WTC11 (cell line): ENCODE measurements around the gene FBXO3.

Source experiments
- AFF4 ChIP-seq: sonication (generic); formaldehyde crosslinking; IDR thresholded peaks from 2 replicates; pipeline ENCODE4 v1.8.1; 2023; ENCODE audit warnings: mild to moderate bottlenecking, missing genetic modification reagents, borderline replicate concordance
- ARID4B ChIP-seq: sonication (generic); formaldehyde crosslinking; IDR thresholded peaks from 2 replicates; pipeline ENCODE4 v1.8.0; 2023; ENCODE audit warnings: missing genetic modification reagents, mild to moderate bottlenecking, borderline replicate concordance
- CREB1 ChIP-seq: sonication (generic); formaldehyde crosslinking; IDR thresholded peaks from 2 replicates; pipeline ENCODE4 v1.8.0; 2023; ENCODE audit warnings: mild to moderate bottlenecking, missing genetic modification reagents
- IRF2 ChIP-seq: sonication (generic); formaldehyde crosslinking; IDR thresholded peaks from 2 replicates; pipeline ENCODE4 v1.8.0; 2022; ENCODE audit warnings: low read depth, missing genetic modification reagents, borderline replicate concordance
- NFYB ChIP-seq: sonication (generic); formaldehyde crosslinking; conservative IDR thresholded peaks from 2 replicates; pipeline ENCODE4 v1.8.0; 2022; ENCODE audit warnings: low read depth, missing genetic modification reagents
- NR1H2 ChIP-seq: sonication (generic); formaldehyde crosslinking; IDR thresholded peaks from 2 replicates; pipeline ENCODE4 v1.9.0; 2021; ENCODE audit warnings: mild to moderate bottlenecking, moderate library complexity, missing genetic modification reagents
- STAT6 ChIP-seq: sonication (generic); formaldehyde crosslinking; conservative IDR thresholded peaks from 2 replicates; pipeline ENCODE4 v1.8.1; 2023; ENCODE audit warnings: mild to moderate bottlenecking, low read depth, missing genetic modification reagents, moderate library complexity
- TF ChIP-seq, protein P1 (sequence below): fragments of 200-600 bp; IDR thresholded peaks from 2 replicates; pipeline ENCODE4 v1.8.0; 2022; ENCODE audit warnings: antibody characterized with exemption
- TF ChIP-seq, protein P2 (sequence below): sonication (generic); formaldehyde crosslinking; IDR thresholded peaks from 2 replicates; pipeline ENCODE4 v1.8.1; 2022; ENCODE audit warnings: low read depth, mild to moderate bottlenecking, moderate library complexity, missing genetic modification reagents, borderline replicate concordance
- TF ChIP-seq, protein P3 (sequence below): sonication (generic); formaldehyde crosslinking; IDR thresholded peaks from 2 replicates; pipeline ENCODE4 v1.8.0; 2022; ENCODE audit warnings: mild to moderate bottlenecking, missing genetic modification reagents

- no peak for TF ChIP-seq NR1H2 (CRISPR knock-in tag)
- TF ChIP-seq, protein P1, sequence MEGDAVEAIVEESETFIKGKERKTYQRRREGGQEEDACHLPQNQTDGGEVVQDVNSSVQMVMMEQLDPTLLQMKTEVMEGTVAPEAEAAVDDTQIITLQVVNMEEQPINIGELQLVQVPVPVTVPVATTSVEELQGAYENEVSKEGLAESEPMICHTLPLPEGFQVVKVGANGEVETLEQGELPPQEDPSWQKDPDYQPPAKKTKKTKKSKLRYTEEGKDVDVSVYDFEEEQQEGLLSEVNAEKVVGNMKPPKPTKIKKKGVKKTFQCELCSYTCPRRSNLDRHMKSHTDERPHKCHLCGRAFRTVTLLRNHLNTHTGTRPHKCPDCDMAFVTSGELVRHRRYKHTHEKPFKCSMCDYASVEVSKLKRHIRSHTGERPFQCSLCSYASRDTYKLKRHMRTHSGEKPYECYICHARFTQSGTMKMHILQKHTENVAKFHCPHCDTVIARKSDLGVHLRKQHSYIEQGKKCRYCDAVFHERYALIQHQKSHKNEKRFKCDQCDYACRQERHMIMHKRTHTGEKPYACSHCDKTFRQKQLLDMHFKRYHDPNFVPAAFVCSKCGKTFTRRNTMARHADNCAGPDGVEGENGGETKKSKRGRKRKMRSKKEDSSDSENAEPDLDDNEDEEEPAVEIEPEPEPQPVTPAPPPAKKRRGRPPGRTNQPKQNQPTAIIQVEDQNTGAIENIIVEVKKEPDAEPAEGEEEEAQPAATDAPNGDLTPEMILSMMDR: no peak
- no peak for TF ChIP-seq STAT6
- TF ChIP-seq ARID4B (CRISPR knock-in tag): no peak
- TF ChIP-seq, protein P2, sequence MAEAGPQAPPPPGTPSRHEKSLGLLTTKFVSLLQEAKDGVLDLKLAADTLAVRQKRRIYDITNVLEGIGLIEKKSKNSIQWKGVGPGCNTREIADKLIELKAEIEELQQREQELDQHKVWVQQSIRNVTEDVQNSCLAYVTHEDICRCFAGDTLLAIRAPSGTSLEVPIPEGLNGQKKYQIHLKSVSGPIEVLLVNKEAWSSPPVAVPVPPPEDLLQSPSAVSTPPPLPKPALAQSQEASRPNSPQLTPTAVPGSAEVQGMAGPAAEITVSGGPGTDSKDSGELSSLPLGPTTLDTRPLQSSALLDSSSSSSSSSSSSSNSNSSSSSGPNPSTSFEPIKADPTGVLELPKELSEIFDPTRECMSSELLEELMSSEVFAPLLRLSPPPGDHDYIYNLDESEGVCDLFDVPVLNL (CRISPR knock-in tag): no peak
- TF ChIP-seq NFYB (CRISPR knock-in tag): no peak
- TF ChIP-seq, protein P3, sequence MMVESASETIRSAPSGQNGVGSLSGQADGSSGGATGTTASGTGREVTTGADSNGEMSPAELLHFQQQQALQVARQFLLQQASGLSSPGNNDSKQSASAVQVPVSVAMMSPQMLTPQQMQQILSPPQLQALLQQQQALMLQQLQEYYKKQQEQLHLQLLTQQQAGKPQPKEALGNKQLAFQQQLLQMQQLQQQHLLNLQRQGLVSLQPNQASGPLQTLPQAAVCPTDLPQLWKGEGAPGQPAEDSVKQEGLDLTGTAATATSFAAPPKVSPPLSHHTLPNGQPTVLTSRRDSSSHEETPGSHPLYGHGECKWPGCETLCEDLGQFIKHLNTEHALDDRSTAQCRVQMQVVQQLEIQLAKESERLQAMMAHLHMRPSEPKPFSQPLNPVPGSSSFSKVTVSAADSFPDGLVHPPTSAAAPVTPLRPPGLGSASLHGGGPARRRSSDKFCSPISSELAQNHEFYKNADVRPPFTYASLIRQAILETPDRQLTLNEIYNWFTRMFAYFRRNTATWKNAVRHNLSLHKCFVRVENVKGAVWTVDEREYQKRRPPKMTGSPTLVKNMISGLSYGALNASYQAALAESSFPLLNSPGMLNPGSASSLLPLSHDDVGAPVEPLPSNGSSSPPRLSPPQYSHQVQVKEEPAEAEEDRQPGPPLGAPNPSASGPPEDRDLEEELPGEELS (CRISPR knock-in tag): no peak
- no peak for TF ChIP-seq CREB1 (CRISPR knock-in tag)
- no peak for TF ChIP-seq AFF4 (CRISPR knock-in tag)
- no peak for TF ChIP-seq IRF2 (CRISPR knock-in tag)
Measured at GRCh38 chr11:33785609-33786008, 11.3 kb upstream of the FBXO3 start.
